Bronchial epithelial cell (primary cell): ENCODE measurements around the gene DROSHA. TPM values are rescaled to one million over a fixed set of nuclear protein-coding genes. Genes with fewer than 3 reads are reported as not detected.

ENCODE experiments used
- DNase-seq: peaks from one replicate; pipeline ENCODE4 v3.0.0-alpha.2; 2010; ENCODE audit warnings: low read depth
- FAIRE-seq: peaks from 2 replicates; lab custom pipeline; 2011; peaks lifted over from hg19 to GRCh38; lab: Jason Lieb, UNC
- H3K27me3 ChIP-seq: 2 replicates; pipeline ENCODE4 v1.5.1; 2011; ENCODE audit warnings: low read length; ENCODE audit not compliant: control insufficient read depth, insufficient read depth
- H3K36me3 ChIP-seq: 2 replicates; pipeline ENCODE4 v1.5.1; 2011; ENCODE audit warnings: low read length; ENCODE audit not compliant: control insufficient read depth, insufficient read depth
- H3K4me3 ChIP-seq: 2 replicates; pipeline ENCODE4 v1.5.1; 2011; ENCODE audit warnings: mild to moderate bottlenecking, low read depth, low read length, control low read depth
- CTCF ChIP-seq: IDR thresholded peaks from 2 replicates; pipeline ENCODE4 v1.5.1; 2011; ENCODE audit warnings: mild to moderate bottlenecking, moderate library complexity, low read length, control low read depth, inconsistent platforms; ENCODE audit not compliant: insufficient read depth, severe bottlenecking
- total RNA-seq: library from RNA; depleted of rRNA; stranded (reverse); fragments of >200 nt; gene quantifications from 2 replicates; pipeline ENCODE4 v1.2.1, GENCODE V29; 2014

The DROSHA gene
- total RNA-seq, 1 donor from 2014 or later: 30.8 TPM

- TF ChIP-seq CTCF: no peak
- Histone ChIP-seq H3K36me3 (no peaks in the 10 kb centered on the region), H3K4me3 (no peak overlapping the region), H3K27me3 (no peaks in the 10 kb centered on the region)
- no peak for FAIRE-seq
- no peak for DNase-seq
Measured at GRCh38 chr5:31453522-31453921, 78.4 kb downstream of the DROSHA start.

- no peaks in the 10 kb centered on the region for H3K36me3 ChIP-seq
- FAIRE-seq: no peak
Measured at GRCh38 chr5:31452314-31452713, 79.6 kb downstream of the DROSHA start.

GRCh38 chr5:31449962-31450361, 81.9 kb downstream of the DROSHA start:
- Histone ChIP-seq H3K4me3 (no peak overlapping the region), H3K27me3 (no peaks in the 10 kb centered on the region), H3K36me3 (no peaks in the 10 kb centered on the region)
- DNase-seq: no peak
- TF ChIP-seq CTCF: no peak
- no peak for FAIRE-seq

More at GRCh38 chr5:31452314-31452713, 79.6 kb downstream of the DROSHA start:
- Histone ChIP-seq H3K4me3 (no peak overlapping the region), H3K27me3 (no peaks in the 10 kb centered on the region)
- no peak for TF ChIP-seq CTCF
- no peak for DNase-seq

- H3K27me3 ChIP-seq: no peaks in the 10 kb centered on the region
- FAIRE-seq (no peak), DNase-seq (no peak)
- no peak for TF ChIP-seq CTCF
- no peak overlapping the region for H3K4me3 ChIP-seq
- no peaks in the 10 kb centered on the region for H3K36me3 ChIP-seq
Measured at GRCh38 chr5:31449174-31449573, 82.7 kb downstream of the DROSHA start.

- no peak for FAIRE-seq
- TF ChIP-seq CTCF: no peak
- Histone ChIP-seq H3K27me3 (no peaks in the 10 kb centered on the region), H3K36me3 (no peaks in the 10 kb centered on the region), H3K4me3 (no peak overlapping the region)
- DNase-seq: no peak
Measured at GRCh38 chr5:31445041-31445600, 86.8 kb downstream of the DROSHA start.

GRCh38 chr5:31443572-31443971, 88.3 kb downstream of the DROSHA start:
- TF ChIP-seq CTCF: no peak
- Histone ChIP-seq H3K27me3 (no peaks in the 10 kb centered on the region), H3K4me3 (no peak overlapping the region), H3K36me3 (no peaks in the 10 kb centered on the region)
- FAIRE-seq (no peak), DNase-seq (no peak)
